Subcutaneous adipose tissue (tissue), 4 donors: ENCODE measurements around the gene SPN. TPM values are rescaled to one million over a fixed set of nuclear protein-coding genes. Genes with fewer than 3 reads are reported as not detected.

Experiments used
- total RNA-seq, 4 donors: library from RNA; depleted of rRNA; stranded (reverse); fragments of >200 nt; gene quantifications; one replicate each; pipeline ENCODE4 v1.1.0, GENCODE V29; 2016
- TF ChIP-seq, protein P1 (sequence below): fragments of 450-650 bp; IDR thresholded peaks from one replicate; pipeline ENCODE4 v1.5.1; 2016; ENCODE audit warnings: low read depth, mild to moderate bottlenecking, control low read depth, antibody characterized with exemption, moderate library complexity

Gene SPN
- total RNA-seq, 4 donors from 2014 or later: 1.1 to 8.7 (median 1.8) TPM

DNA sequence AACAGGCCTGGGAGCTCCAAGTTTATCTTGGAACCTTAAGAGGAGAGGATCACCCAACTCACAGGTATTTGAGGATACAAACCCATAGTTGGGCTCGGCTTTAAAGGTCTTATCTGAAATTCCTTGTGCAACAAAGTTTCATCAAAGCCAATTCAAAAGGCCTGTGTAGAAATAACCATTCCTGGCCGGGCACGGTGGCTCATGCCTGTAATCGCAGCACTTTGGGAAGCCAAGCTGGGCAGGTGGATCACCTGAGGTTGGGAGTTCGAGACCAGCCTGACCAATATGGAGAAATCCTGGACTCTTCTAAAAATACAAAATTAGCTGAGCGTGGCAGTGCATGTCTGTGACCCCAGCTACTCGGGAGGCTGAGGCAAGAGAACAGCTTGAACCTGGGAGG, 54.1 kb downstream of the SPN start:
- TF ChIP-seq, protein P1, sequence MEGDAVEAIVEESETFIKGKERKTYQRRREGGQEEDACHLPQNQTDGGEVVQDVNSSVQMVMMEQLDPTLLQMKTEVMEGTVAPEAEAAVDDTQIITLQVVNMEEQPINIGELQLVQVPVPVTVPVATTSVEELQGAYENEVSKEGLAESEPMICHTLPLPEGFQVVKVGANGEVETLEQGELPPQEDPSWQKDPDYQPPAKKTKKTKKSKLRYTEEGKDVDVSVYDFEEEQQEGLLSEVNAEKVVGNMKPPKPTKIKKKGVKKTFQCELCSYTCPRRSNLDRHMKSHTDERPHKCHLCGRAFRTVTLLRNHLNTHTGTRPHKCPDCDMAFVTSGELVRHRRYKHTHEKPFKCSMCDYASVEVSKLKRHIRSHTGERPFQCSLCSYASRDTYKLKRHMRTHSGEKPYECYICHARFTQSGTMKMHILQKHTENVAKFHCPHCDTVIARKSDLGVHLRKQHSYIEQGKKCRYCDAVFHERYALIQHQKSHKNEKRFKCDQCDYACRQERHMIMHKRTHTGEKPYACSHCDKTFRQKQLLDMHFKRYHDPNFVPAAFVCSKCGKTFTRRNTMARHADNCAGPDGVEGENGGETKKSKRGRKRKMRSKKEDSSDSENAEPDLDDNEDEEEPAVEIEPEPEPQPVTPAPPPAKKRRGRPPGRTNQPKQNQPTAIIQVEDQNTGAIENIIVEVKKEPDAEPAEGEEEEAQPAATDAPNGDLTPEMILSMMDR: no peak

DNA sequence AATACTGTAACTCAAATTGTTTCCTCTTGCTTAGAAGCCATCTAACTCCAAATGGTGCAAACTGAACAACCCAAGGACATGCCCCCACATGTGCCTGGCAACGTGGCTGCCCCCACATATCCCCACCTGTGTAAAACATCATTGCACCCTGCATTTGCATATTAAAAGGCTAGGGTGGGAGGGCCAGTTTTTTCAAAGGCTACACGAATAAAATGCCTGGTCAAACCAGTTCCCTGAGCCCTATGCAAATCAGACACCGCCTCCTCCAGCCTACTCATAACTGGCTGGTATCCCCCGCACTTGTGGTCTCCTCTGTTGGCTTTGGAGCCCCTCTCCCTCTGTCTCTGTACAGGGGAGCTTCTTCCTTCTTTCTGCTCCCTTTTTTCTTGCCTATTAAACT, 56.0 kb downstream of the SPN start:
- TF ChIP-seq, protein P1: no peak

Other genes with a start within 250 kb of the SPN start
- 10 to 100 TPM; 12.1 to 30.8 (median 19.9) TPM for gene BOLA2, start 208.9 kb upstream of the SPN start, total RNA-seq
- gene SLX1B, start 208.7 kb upstream of the SPN start, total RNA-seq: 10 to 100 TPM in 1 of 4 donors, 1 to 10 TPM in 3; 1.6 to 11.6 (median 7.3) TPM
- 10 to 100 TPM in 3 of 4 donors, 1 to 10 TPM in 1; 9.3 to 26.6 (median 14.7) TPM for gene SULT1A4, start 203.3 kb upstream of the SPN start, total RNA-seq
- 100 to 1,000 TPM in 2 of 4 donors, 10 to 100 TPM in 2; 78.8 to 154 (median 104) TPM for gene NPIPB12, start 156.8 kb upstream of the SPN start, total RNA-seq
- 10 to 100 TPM in 1 of 4 donors, 1 to 10 TPM in 3; 1.5 to 13.8 (median 2.4) TPM for gene QPRT, start 15.9 kb downstream of the SPN start, total RNA-seq
- 1 to 10 TPM in 3 of 4 donors, under 1 TPM in 1; 0.75 to 4.2 (median 1.6) TPM for gene C16orf54, start 82.7 kb downstream of the SPN start, total RNA-seq
- gene ZG16, start 115.0 kb downstream of the SPN start, total RNA-seq: under 1 TPM in 2 of 4 donors, not detected in 2; 0.17 to 0.75 TPM
- 10 to 100 TPM; 10.6 to 18.1 (median 16.5) TPM for gene KIF22, start 127.5 kb downstream of the SPN start, total RNA-seq
- 10 to 100 TPM; 45.6 to 71.1 (median 62.7) TPM for gene MAZ, start 143.3 kb downstream of the SPN start, total RNA-seq
- 1 to 10 TPM in 2 of 4 donors, under 1 TPM in 1, not detected in 1; 0.19 to 3.5 (median 2.9) TPM for gene PRRT2, start 148.9 kb downstream of the SPN start, total RNA-seq
- gene PAGR1, start 152.9 kb downstream of the SPN start, total RNA-seq: 10 to 100 TPM; 13.5 to 23.6 (median 19.2) TPM
- 100 to 1,000 TPM in 2 of 4 donors, 10 to 100 TPM in 2; 47.1 to 119 (median 103) TPM for gene MVP, start 157.2 kb downstream of the SPN start, total RNA-seq
- gene CDIPT, start 200.0 kb downstream of the SPN start, total RNA-seq: 100 to 1,000 TPM in 1 of 4 donors, 10 to 100 TPM in 3; 57.7 to 107 (median 94.7) TPM
- gene SEZ6L2, start 236.3 kb downstream of the SPN start, total RNA-seq: 1 to 10 TPM in 1 of 4 donors, under 1 TPM in 2, not detected in 1; 0.66 to 5.6 (median 0.75) TPM
- gene ASPHD1, start 237.2 kb downstream of the SPN start, total RNA-seq: 1 to 10 TPM in 1 of 4 donors, under 1 TPM in 2, not detected in 1; 0.44 to 3.7 (median 0.57) TPM